Mesendoderm (in vitro differentiated cells): ENCODE measurements around the gene ATP6V0D1.

Experiments
- DNase-seq: peaks from one replicate; pipeline ENCODE4 v3.0.0; 2013
- H2AK5ac ChIP-seq: 2 replicates; pipeline ENCODE4 v1.6.1; 2013; ENCODE audit warnings: low read length, inconsistent platforms
- H2BK120ac ChIP-seq: 2 replicates; pipeline ENCODE4 v1.6.1; 2013; ENCODE audit warnings: low read depth, mild to moderate bottlenecking, low read length, moderate library complexity, mixed read lengths
- H2BK15ac ChIP-seq: replicated peaks from 2 replicates; pipeline ENCODE4 v1.6.1; 2013; ENCODE audit warnings: low read depth, mild to moderate bottlenecking, moderate library complexity
- H2BK5ac ChIP-seq: 2 replicates; pipeline ENCODE4 v1.6.1; 2013; ENCODE audit warnings: low read length, inconsistent platforms
- H3K18ac ChIP-seq: 2 replicates; pipeline ENCODE4 v1.6.1; 2013; ENCODE audit warnings: mild to moderate bottlenecking, low read length, mixed read lengths
- H3K23ac ChIP-seq: one replicate; pipeline ENCODE4 v1.6.1; 2013; ENCODE audit warnings: low read length
- H3K27ac ChIP-seq: 2 replicates; pipeline ENCODE4 v1.5.1; 2013; ENCODE audit warnings: low read depth, mild to moderate bottlenecking, inconsistent platforms, low read length, moderate library complexity
- H3K27me3 ChIP-seq: 2 replicates; pipeline ENCODE4 v1.6.1; 2013; ENCODE audit warnings: low read length, control low read depth, mild to moderate bottlenecking, inconsistent platforms; ENCODE audit not compliant: insufficient read depth, poor library complexity
- H3K36me3 ChIP-seq: 2 replicates; pipeline ENCODE4 v1.6.1; 2013; ENCODE audit warnings: low read length, inconsistent platforms; ENCODE audit not compliant: control insufficient read depth, insufficient read depth
- H3K4ac ChIP-seq: one replicate; pipeline ENCODE4 v1.6.1; 2013; ENCODE audit warnings: low read depth, mild to moderate bottlenecking, low read length, moderate library complexity
- H3K4me1 ChIP-seq: 2 replicates; pipeline ENCODE4 v1.6.1; 2013; ENCODE audit warnings: low read depth, low read length, inconsistent platforms; ENCODE audit not compliant: control insufficient read depth
- H3K4me2 ChIP-seq: 2 replicates; pipeline ENCODE4 v1.6.1; 2013; ENCODE audit warnings: low read length
- H3K4me3 ChIP-seq: 2 replicates; pipeline ENCODE4 v1.5.1; 2013; ENCODE audit warnings: mild to moderate bottlenecking, low read length
- H3K56ac ChIP-seq: one replicate; pipeline ENCODE4 v1.6.1; 2013; ENCODE audit warnings: low read length
- H3K79me1 ChIP-seq: 2 replicates; pipeline ENCODE4 v1.6.1; 2013; ENCODE audit warnings: low read length, inconsistent platforms
- H3K79me2 ChIP-seq: 2 replicates; pipeline ENCODE4 v1.6.1; 2013; ENCODE audit warnings: mild to moderate bottlenecking, low read length; ENCODE audit not compliant: control insufficient read depth, insufficient read depth
- H3K9ac ChIP-seq: 2 replicates; pipeline ENCODE4 v1.6.1; 2013; ENCODE audit warnings: low read length, inconsistent platforms
- H4K5ac ChIP-seq: one replicate; pipeline ENCODE4 v1.6.1; 2013; ENCODE audit warnings: low read length
- H4K8ac ChIP-seq: one replicate; pipeline ENCODE4 v1.6.1; 2013; ENCODE audit warnings: low read depth, mild to moderate bottlenecking, control low read depth, low read length, moderate library complexity
- WGBS: extraction: QIAGEN DNeasy Blood & Tissue Kit; methylation state at CpG from one replicate; pipeline ENCODE4 v1.1.7; 2013; ENCODE audit warnings: low lambda C conversion rate, missing lambda C conversion rate; ENCODE audit not compliant: insufficient coverage; ENCODE audit errors: extremely low coverage; 5-methylcytosine and 5-hydroxymethylcytosine counted together

Gene ATP6V0D1

DNA sequence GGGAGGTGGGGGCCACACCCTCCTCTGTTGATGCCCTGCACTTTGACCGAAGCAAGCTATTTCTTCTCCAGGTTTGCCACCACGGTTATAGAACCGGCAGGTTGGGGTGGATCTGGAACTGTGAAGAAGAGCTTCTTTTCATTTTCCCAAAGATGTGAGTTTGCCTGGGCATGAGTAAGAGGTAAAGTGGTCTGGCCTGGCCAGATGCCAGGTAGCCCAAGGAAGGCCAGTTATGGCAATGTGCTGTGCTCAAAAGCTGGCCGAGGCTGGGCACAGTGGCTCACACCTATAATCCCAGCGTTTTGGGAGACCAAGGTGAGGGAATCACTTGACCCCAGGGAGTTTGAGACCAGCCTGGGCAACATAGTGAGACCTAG is 18.7 kb downstream of the ATP6V0D1 start:
- Histone ChIP-seq H3K4me1 (peaks cover 1% of the 10 kb centered on the region), H3K9ac (no peak overlapping the region), H2BK15ac (no peak overlapping the region), H2BK5ac (no peak overlapping the region), H3K18ac (no peak overlapping the region), H3K4me2 (no peak overlapping the region), H2BK120ac (no peak overlapping the region), H3K27me3 (no peaks in the 10 kb centered on the region), H4K5ac (no peak overlapping the region), H3K27ac (no peak overlapping the region), H3K4ac (no peak overlapping the region), H3K23ac (no peak overlapping the region), H2AK5ac (no peak overlapping the region), H3K56ac (no peak overlapping the region), H4K8ac (no peak overlapping the region), H3K79me1 (peaks cover 6% of the 10 kb centered on the region), H3K4me3 (no peak overlapping the region), H3K79me2 (no peaks in the 10 kb centered on the region), H3K36me3 (no peaks in the 10 kb centered on the region)
- DNase-seq = no peak
- WGBS = no CpG with 5 or more reads among the region's 5 CpGs

DNA sequence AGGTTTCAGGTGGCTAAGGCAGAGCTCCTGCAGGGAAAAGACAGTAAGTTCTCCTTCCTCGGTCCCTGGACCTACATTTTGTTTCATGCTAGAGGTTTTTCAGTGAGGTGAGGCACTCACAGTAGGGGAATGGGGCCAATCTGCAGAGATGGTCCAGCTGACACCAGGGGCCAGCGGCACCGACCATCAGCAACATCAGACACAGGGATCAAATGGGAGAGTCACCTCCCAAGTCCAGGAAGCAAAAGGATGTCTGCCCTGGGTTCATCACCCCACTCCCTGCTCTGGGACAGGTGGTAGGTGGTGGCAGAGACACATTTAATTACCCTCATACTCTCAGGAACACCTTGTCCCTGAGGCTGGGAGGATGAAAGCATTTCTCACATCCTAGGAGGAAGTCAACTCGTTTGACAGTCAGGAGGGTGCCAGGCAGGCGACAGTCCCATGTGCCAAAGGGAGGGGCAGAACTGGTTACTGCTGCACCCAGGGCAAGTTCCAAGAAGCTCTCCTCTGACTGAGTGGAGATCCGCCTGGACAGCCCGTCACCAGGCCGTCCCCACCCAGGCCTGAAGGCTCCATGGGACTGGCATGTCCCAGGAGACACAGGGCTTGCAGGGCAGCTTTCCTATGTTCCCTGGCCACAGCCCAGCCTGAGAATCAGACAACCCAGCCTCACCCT is 19.2 kb downstream of the ATP6V0D1 start:
- H3K79me2 ChIP-seq = no peaks in the 10 kb centered on the region
- H3K79me1 ChIP-seq = peaks cover 6% of the 10 kb centered on the region
- H2BK15ac ChIP-seq = no peak overlapping the region
- DNase-seq = no peak
- H2BK120ac ChIP-seq = no peak overlapping the region
- H2BK5ac ChIP-seq = no peak overlapping the region
- no peak overlapping the region for H3K56ac ChIP-seq
- H3K27me3 ChIP-seq = no peaks in the 10 kb centered on the region
- H4K5ac ChIP-seq = no peak overlapping the region
- H3K4me1 ChIP-seq = peaks cover 1% of the 10 kb centered on the region
- H2AK5ac ChIP-seq = no peak overlapping the region
- H3K9ac ChIP-seq = no peak overlapping the region
- H3K36me3 ChIP-seq = no peaks in the 10 kb centered on the region
- no peak overlapping the region for H3K27ac ChIP-seq
- H3K18ac ChIP-seq = no peak overlapping the region
- no CpG with 5 or more reads among the region's 8 CpGs for WGBS
- H3K4me2 ChIP-seq = no peak overlapping the region
- no peak overlapping the region for H3K23ac ChIP-seq
- no peak overlapping the region for H3K4me3 ChIP-seq
- H3K4ac ChIP-seq = no peak overlapping the region
- H4K8ac ChIP-seq = no peak overlapping the region

DNA sequence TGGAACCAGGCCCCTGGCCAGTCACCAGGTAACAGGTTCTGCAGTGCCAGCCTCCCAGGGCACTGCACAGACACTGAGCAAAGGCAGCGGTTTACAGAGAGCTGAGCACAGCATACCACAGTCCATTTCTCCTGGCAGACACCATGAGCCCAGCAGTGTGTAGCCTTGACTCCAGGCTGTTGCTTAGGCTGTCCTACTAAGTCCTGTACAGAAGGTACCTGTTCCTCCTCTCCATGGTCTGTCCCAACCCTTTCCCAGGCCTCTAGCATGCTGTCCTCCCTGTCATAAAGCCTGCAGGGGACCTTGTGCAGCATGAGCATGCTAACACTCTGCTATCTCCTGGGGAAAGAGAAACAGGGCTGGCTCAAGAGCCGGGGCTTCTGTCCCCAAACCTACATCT is 20.0 kb downstream of the ATP6V0D1 start:
- Histone ChIP-seq H3K18ac (no peak overlapping the region), H3K9ac (no peak overlapping the region), H3K4me2 (no peak overlapping the region), H2BK120ac (no peak overlapping the region), H3K79me1 (peaks cover 6% of the 10 kb centered on the region), H3K4me1 (peaks cover 1% of the 10 kb centered on the region), H3K27ac (no peak overlapping the region), H2BK15ac (no peak overlapping the region), H3K27me3 (no peaks in the 10 kb centered on the region), H4K8ac (no peak overlapping the region), H3K4ac (no peak overlapping the region), H3K36me3 (no peaks in the 10 kb centered on the region), H3K23ac (no peak overlapping the region), H2AK5ac (no peak overlapping the region), H3K56ac (no peak overlapping the region), H4K5ac (no peak overlapping the region), H3K79me2 (no peaks in the 10 kb centered on the region), H3K4me3 (no peak overlapping the region), H2BK5ac (no peak overlapping the region)
- no peak for DNase-seq
- no CpG with 5 or more reads among the region's 2 CpGs for WGBS

DNA sequence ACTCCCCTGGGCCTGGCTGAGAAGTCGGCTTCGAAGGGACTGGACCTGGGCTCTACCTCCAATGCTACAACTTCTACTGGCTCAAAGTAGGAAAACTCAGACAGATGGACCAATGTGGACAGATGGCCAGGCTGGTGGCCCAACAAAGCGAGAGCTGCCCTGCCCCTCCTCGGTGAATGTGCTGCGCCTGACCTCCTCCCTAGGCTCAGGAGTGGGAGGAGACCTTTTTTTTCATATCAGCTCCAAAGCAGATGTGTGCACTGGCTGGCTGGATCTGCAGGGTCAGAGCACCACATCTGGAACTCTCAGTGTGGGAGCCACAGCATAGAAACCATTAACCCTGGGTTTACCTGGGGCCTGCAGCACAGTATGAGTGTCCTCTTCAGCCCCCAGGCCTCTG is 20.8 kb downstream of the ATP6V0D1 start:
- no peak overlapping the region for H3K23ac ChIP-seq
- no peak overlapping the region for H3K27ac ChIP-seq
- H3K56ac ChIP-seq = no peak overlapping the region
- WGBS = no CpG with 5 or more reads among the region's 5 CpGs
- no peak overlapping the region for H2BK120ac ChIP-seq
- H3K9ac ChIP-seq = no peak overlapping the region
- H4K5ac ChIP-seq = no peak overlapping the region
- H3K4me2 ChIP-seq = no peak overlapping the region
- H3K4me3 ChIP-seq = no peak overlapping the region
- H2AK5ac ChIP-seq = no peak overlapping the region
- H3K27me3 ChIP-seq = no peaks in the 10 kb centered on the region
- no peak overlapping the region for H2BK5ac ChIP-seq
- H3K36me3 ChIP-seq = no peaks in the 10 kb centered on the region
- no peak overlapping the region for H2BK15ac ChIP-seq
- H4K8ac ChIP-seq = no peak overlapping the region
- H3K4ac ChIP-seq = no peak overlapping the region
- no peak for DNase-seq
- H3K18ac ChIP-seq = no peak overlapping the region
- no peaks in the 10 kb centered on the region for H3K79me2 ChIP-seq
- H3K4me1 ChIP-seq = no peaks in the 10 kb centered on the region
- peaks cover 3% of the 10 kb centered on the region for H3K79me1 ChIP-seq

DNA sequence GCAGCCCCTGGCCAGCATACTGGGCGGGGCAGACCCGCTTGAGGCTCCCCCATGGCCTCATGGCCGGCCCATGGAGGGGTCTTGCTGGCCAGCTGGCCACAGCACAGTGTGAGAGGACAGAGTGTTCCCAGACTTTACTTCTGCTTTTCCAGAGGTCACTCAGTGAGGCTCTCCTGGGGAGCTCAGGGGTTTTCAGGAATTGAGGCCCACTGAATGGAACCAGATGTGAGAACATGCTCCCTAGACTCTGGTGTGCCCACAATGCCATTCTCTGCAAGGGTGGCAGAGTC is 21.2 kb downstream of the ATP6V0D1 start:
- H2BK120ac ChIP-seq = no peak overlapping the region
- H4K5ac ChIP-seq = no peak overlapping the region
- no peak overlapping the region for H3K23ac ChIP-seq
- no peak for DNase-seq
- no peak overlapping the region for H4K8ac ChIP-seq
- H2BK5ac ChIP-seq = no peak overlapping the region
- H3K18ac ChIP-seq = no peak overlapping the region
- H3K4me3 ChIP-seq = no peak overlapping the region
- no peak overlapping the region for H3K4me2 ChIP-seq
- H3K9ac ChIP-seq = no peak overlapping the region
- no peak overlapping the region for H3K4ac ChIP-seq
- H3K36me3 ChIP-seq = no peaks in the 10 kb centered on the region
- no peaks in the 10 kb centered on the region for H3K4me1 ChIP-seq
- H3K79me2 ChIP-seq = no peaks in the 10 kb centered on the region
- no CpG with 5 or more reads among the region's 3 CpGs for WGBS
- H3K79me1 ChIP-seq = peaks cover 2% of the 10 kb centered on the region
- H2AK5ac ChIP-seq = no peak overlapping the region
- no peaks in the 10 kb centered on the region for H3K27me3 ChIP-seq
- no peak overlapping the region for H2BK15ac ChIP-seq
- H3K27ac ChIP-seq = no peak overlapping the region
- H3K56ac ChIP-seq = no peak overlapping the region
